PC-3 (cell line): ENCODE data around the gene SLC1A2. TPM values are rescaled to one million over a fixed set of nuclear protein-coding genes. Genes with fewer than 3 reads are reported as not detected.

Experiments
- ATAC-seq: fragments of 200-7000 bp; cut with Tn5 transposase; 2 replicates; pipeline ENCODE4 v1.9.1; 2020; ENCODE audit warnings: mild to moderate bottlenecking, moderate library complexity
- BruUV-seq: library from RNA; stranded (reverse); fragments of 400-500 nt; replicated peaks from 2 replicates; lab custom pipeline; 2021; lab: Mats Ljungman, UMichigan
- CTCF ChIA-PET: fragments of 300-600 bp; sonication (Branson Sonifier 250); formaldehyde crosslinking; loops from one replicate; lab custom pipeline; 2022; ENCODE audit warnings: antibody characterized with exemption; lab: Charles Lee
- POLR2A ChIA-PET: fragments of 300-600 bp; sonication (Branson Sonifier 250); formaldehyde crosslinking; loops from one replicate; lab custom pipeline; 2022; ENCODE audit warnings: antibody characterized with exemption; ENCODE audit not compliant: unreplicated experiment; lab: Charles Lee
- DNase-seq: peaks from one replicate; pipeline ENCODE4 v3.0.0-alpha.2; 2015
- H2AFZ ChIP-seq: fragments of 300-600 bp; sonication (generic); 2 replicates; pipeline ENCODE4 v1.6.0; 2016; ENCODE audit warnings: antibody characterized with exemption, low read length
- H3F3A ChIP-seq: fragments of 300-600 bp; sonication (generic); one replicate; pipeline ENCODE4 v1.6.0; 2017; ENCODE audit warnings: antibody characterized with exemption, low read length, control low read depth, mild to moderate bottlenecking; ENCODE audit not compliant: unreplicated experiment
- H3K27ac ChIP-seq: fragments of 300-600 bp; sonication (generic); 2 replicates; pipeline ENCODE4 v1.5.1; 2016; ENCODE audit warnings: mild to moderate bottlenecking, low read length
- H3K27me3 ChIP-seq: fragments of 300-600 bp; sonication (generic); 2 replicates; pipeline ENCODE4 v1.6.1; 2016; ENCODE audit warnings: low read length, mixed read lengths
- H3K36me3 ChIP-seq: fragments of 300-600 bp; sonication (generic); 2 replicates; pipeline ENCODE4 v1.6.1; 2016; ENCODE audit warnings: low read depth, mixed run types, low read length, mixed read lengths
- H3K4me1 ChIP-seq: fragments of 300-600 bp; sonication (generic); 2 replicates; pipeline ENCODE4 v1.5.1; 2016; ENCODE audit warnings: low read length; ENCODE audit not compliant: insufficient read depth
- H3K4me2 ChIP-seq: fragments of 300-600 bp; sonication (generic); 2 replicates; pipeline ENCODE4 v1.6.0; 2016; ENCODE audit warnings: low read length
- H3K4me3 ChIP-seq: fragments of 300-600 bp; sonication (generic); 2 replicates; pipeline ENCODE4 v1.5.1; 2016; ENCODE audit warnings: mild to moderate bottlenecking, low read length, mixed read lengths
- H3K79me2 ChIP-seq: fragments of 300-600 bp; sonication (generic); 2 replicates; pipeline ENCODE4 v1.6.1; 2017; ENCODE audit warnings: low read length, mixed read lengths
- H3K9ac ChIP-seq: fragments of 300-600 bp; sonication (generic); 2 replicates; pipeline ENCODE4 v1.6.0; 2016; ENCODE audit warnings: mild to moderate bottlenecking, low read length
- H3K9me2 ChIP-seq: fragments of 300-600 bp; sonication (generic); replicated peaks from 2 replicates; pipeline ENCODE4 v1.6.1; 2016; ENCODE audit warnings: mixed run types, low read length, mixed read lengths
- H3K9me3 ChIP-seq: fragments of 300-600 bp; sonication (generic); 2 replicates; pipeline ENCODE4 v1.6.1; 2016; ENCODE audit warnings: low read length, mixed read lengths
- H4K20me1 ChIP-seq: fragments of 300-600 bp; sonication (generic); 2 replicates; pipeline ENCODE4 v1.6.1; 2016; ENCODE audit warnings: low read length, mixed read lengths
- CTCF ChIP-seq: fragments of 300-600 bp; sonication (generic); conservative IDR thresholded peaks from 2 replicates; pipeline ENCODE4 v1.5.1; 2017; ENCODE audit warnings: antibody characterized with exemption, low read depth, mild to moderate bottlenecking, low read length
- EZH2 ChIP-seq: fragments of 300-600 bp; sonication (generic); IDR thresholded peaks from one replicate; pipeline ENCODE4 v1.6.1; 2017; ENCODE audit warnings: antibody characterized with exemption, mild to moderate bottlenecking, low read length; ENCODE audit not compliant: unreplicated experiment
- EZH2phosphoT487 ChIP-seq: fragments of 300-600 bp; sonication (generic); IDR thresholded peaks from 2 replicates; pipeline ENCODE4 v1.6.1; 2018; ENCODE audit warnings: mild to moderate bottlenecking, antibody characterized with exemption, low read length, borderline replicate concordance
- intact Hi-C: fragments of 100-400 bp; cut with micrococcal nuclease; formaldehyde crosslinking; loops from 2 replicates; pipeline ENCODE4 v1.9.0; 2023
- total RNA-seq: library from RNA; depleted of rRNA; stranded (reverse); fragments of >200 nt; gene quantifications from 2 replicates; pipeline ENCODE4 v1.2.3, GENCODE V29; 2014

SLC1A2 gene
- total RNA-seq, 1 experiment from 2014 or later: 0.18 TPM

GRCh38 chr11:35207471-35208403 is 211.6 kb downstream of the SLC1A2 start:
- ATAC-seq (no peak), DNase-seq (no peak)
- POLR2A ChIA-PET: no interaction called here
- Histone ChIP-seq H3K4me3 (no peak overlapping the region), H3K9me3 (no peaks in the 10 kb centered on the region), H4K20me1 (no peaks in the 10 kb centered on the region; the same call in 1 of the 2 replicates), H3K27me3 (no peaks in the 10 kb centered on the region), H3K9me2 (no peaks in the 10 kb centered on the region), H3K27ac (no peak overlapping the region), H3K79me2 (no peaks in the 10 kb centered on the region), H3K9ac (no peak overlapping the region), H3K4me1 (no peaks in the 10 kb centered on the region), H2AFZ (no peak overlapping the region), H3K36me3 (peaks cover 59% of the 10 kb centered on the region), H3F3A (no peaks in the 10 kb centered on the region), H3K4me2 (no peak overlapping the region)
- intact Hi-C loops: no loop called here
- CTCF ChIA-PET: no interaction called here
- BruUV-seq: no TSS peak
- TF ChIP-seq EZH2phosphoT487 (no peak), CTCF (no peak), EZH2 (no peak)

GRCh38 chr11:35206616-35207015 is 212.7 kb downstream of the SLC1A2 start:
- Histone ChIP-seq H3K36me3 (peaks cover 70% of the 10 kb centered on the region), H3K79me2 (no peaks in the 10 kb centered on the region)

More at GRCh38 chr11:35206616-35207015, 212.7 kb downstream of the SLC1A2 start:
- no peaks in the 10 kb centered on the region; the same call in 1 of the 2 replicates for H4K20me1 ChIP-seq
- H3K4me2 ChIP-seq: no peak overlapping the region
- intact Hi-C loops: no loop called here
- POLR2A ChIA-PET: no interaction called here
- TF ChIP-seq CTCF (no peak), EZH2 (no peak), EZH2phosphoT487 (no peak)
- H3F3A ChIP-seq: no peaks in the 10 kb centered on the region
- H3K9ac ChIP-seq: no peak overlapping the region
- H3K9me2 ChIP-seq: no peaks in the 10 kb centered on the region
- BruUV-seq: no TSS peak
- no peak overlapping the region for H2AFZ ChIP-seq
- CTCF ChIA-PET: no interaction called here
- no peak overlapping the region for H3K27ac ChIP-seq
- no peaks in the 10 kb centered on the region for H3K9me3 ChIP-seq
- no peaks in the 10 kb centered on the region for H3K4me1 ChIP-seq
- H3K4me3 ChIP-seq: no peak overlapping the region
- DNase-seq (no peak), ATAC-seq (no peak)
- no peaks in the 10 kb centered on the region for H3K27me3 ChIP-seq
